8988T (cell line): ENCODE data around the gene OR5A1.
"Not testable (repeated sequence)": the region's sequence is repeated elsewhere in the genome, so short reads cannot be mapped to it uniquely, and the experiment has no call there.

ENCODE experiments used
- DNase-seq: peaks from one replicate; pipeline ENCODE4 v3.0.0; 2011

The OR5A1 gene

GRCh38 chr11:59436169-59436568, at the start of gene OR5A1:
OR5A1 (plus strand) TSS chr11:59436469; CDS start chr11:59443169, 6,700 bp downstream.
- DNase-seq = no peak

GRCh38 chr11:59394186-59394585, 42.1 kb upstream of the OR5A1 start:
- DNase-seq = no peak

- no peak for DNase-seq
Measured at GRCh38 chr11:59400461-59401261, 35.6 kb upstream of the OR5A1 start.

GRCh38 chr11:59401262-59401552, 35.1 kb upstream of the OR5A1 start:
- DNase-seq = no peak

GRCh38 chr11:59403546-59403945, 32.7 kb upstream of the OR5A1 start:
- DNase-seq = no peak

GRCh38 chr11:59413646-59414045, 22.6 kb upstream of the OR5A1 start:
- DNase-seq = no peak

- no peak for DNase-seq
Measured at GRCh38 chr11:59415111-59415510, 21.2 kb upstream of the OR5A1 start.

GRCh38 chr11:59416613-59417012, 19.7 kb upstream of the OR5A1 start:
- no peak for DNase-seq

- no peak for DNase-seq
Measured at GRCh38 chr11:59417023-59417422, 19.2 kb upstream of the OR5A1 start.

- no peak for DNase-seq
Measured at GRCh38 chr11:59418156-59418555, 18.1 kb upstream of the OR5A1 start.

GRCh38 chr11:59423835-59424234, 12.4 kb upstream of the OR5A1 start:
- DNase-seq = no peak

GRCh38 chr11:59425131-59425530, 11.1 kb upstream of the OR5A1 start:
- DNase-seq = no peak

GRCh38 chr11:59426361-59427067, 9.8 kb upstream of the OR5A1 start, which contains the start of gene OR5A2:
OR5A2 (minus strand) TSS chr11:59426413; CDS start chr11:59422953, 3,460 bp downstream.
- no peak for DNase-seq

GRCh38 chr11:59427068-59427382, 9.2 kb upstream of the OR5A1 start:
- DNase-seq = no peak

GRCh38 chr11:59429924-59430516, 6.2 kb upstream of the OR5A1 start:
- DNase-seq = no peak

GRCh38 chr11:59437770-59438169, 1.5 kb downstream of the OR5A1 start:
- DNase-seq = no peak

- not testable (repeated sequence) for DNase-seq
Measured at GRCh38 chr11:59445624-59446023, 9.4 kb downstream of the OR5A1 start.

GRCh38 chr11:59448484-59448883, 12.2 kb downstream of the OR5A1 start:
- DNase-seq = no peak

GRCh38 chr11:59456661-59457060, 20.4 kb downstream of the OR5A1 start, which contains the start of gene OR4D6:
OR4D6 (plus strand) TSS chr11:59456961; CDS start chr11:59456961, 0 bp downstream.
- no peak for DNase-seq

- DNase-seq = no peak
Measured at GRCh38 chr11:59459916-59460315, 23.6 kb downstream of the OR5A1 start.

GRCh38 chr11:59463190-59463641, 26.9 kb downstream of the OR5A1 start:
- no peak for DNase-seq

- no peak for DNase-seq
Measured at GRCh38 chr11:59473015-59473414, 36.7 kb downstream of the OR5A1 start, which contains the start of gene OR4D10. OR4D10 (plus strand) TSS chr11:59473315; CDS start chr11:59477430, 4,115 bp downstream.

- DNase-seq = no peak
Measured at GRCh38 chr11:59475176-59475575, 38.9 kb downstream of the OR5A1 start.

GRCh38 chr11:59479906-59480305, 43.6 kb downstream of the OR5A1 start:
- DNase-seq = no peak
